GM23338 (cell line): Measurements from ENCODE around the gene PIK3CB. TPM values are rescaled to one million over a fixed set of nuclear protein-coding genes. Genes with fewer than 3 reads are reported as not detected.

Source experiments
- ATAC-seq: fragments of 200-7000 bp; cut with Tn5 transposase; 3 replicates; pipeline ENCODE4 v1.9.1; 2020
- DNase-seq: peaks from one replicate; pipeline ENCODE4 v3.0.0-alpha.2; 2015; ENCODE audit warnings: low spot score
- H2AFZ ChIP-seq: fragments of 200-600 bp; sonication (generic); 2 replicates; pipeline ENCODE4 v1.8.0; 2016; ENCODE audit warnings: antibody characterized with exemption, mild to moderate bottlenecking, moderate library complexity
- H3F3A ChIP-seq: fragments of 200-600 bp; sonication (generic); replicated peaks from 2 replicates; pipeline ENCODE4 v1.8.0; 2017; ENCODE audit warnings: antibody characterized with exemption, mixed run types, low read depth
- H3K27ac ChIP-seq: fragments of 200-600 bp; sonication (generic); 2 replicates; pipeline ENCODE4 v1.6.1; 2016; ENCODE audit warnings: low read depth
- H3K27me3 ChIP-seq: fragments of 200-600 bp; sonication (generic); 2 replicates; pipeline ENCODE4 v1.8.0; 2016; ENCODE audit warnings: mild to moderate bottlenecking, mixed run types, moderate library complexity; ENCODE audit not compliant: insufficient read depth
- H3K36me3 ChIP-seq: fragments of 200-600 bp; sonication (generic); 2 replicates; pipeline ENCODE4 v1.8.0; 2016; ENCODE audit warnings: mild to moderate bottlenecking; ENCODE audit not compliant: insufficient read depth
- H3K4me1 ChIP-seq: fragments of 200-600 bp; sonication (generic); 2 replicates; pipeline ENCODE4 v1.8.0; 2016; ENCODE audit warnings: mild to moderate bottlenecking, moderate library complexity; ENCODE audit not compliant: insufficient read depth
- H3K4me2 ChIP-seq: fragments of 200-600 bp; sonication (generic); 2 replicates; pipeline ENCODE4 v1.7.1; 2017; ENCODE audit warnings: mixed run types
- H3K4me3 ChIP-seq: fragments of 200-600 bp; sonication (generic); 2 replicates; pipeline ENCODE4 v1.6.1; 2016; ENCODE audit warnings: mixed run types
- H3K79me2 ChIP-seq: fragments of 200-600 bp; sonication (generic); replicated peaks from 2 replicates; pipeline ENCODE4 v1.8.0; 2017; ENCODE audit warnings: mild to moderate bottlenecking; ENCODE audit not compliant: insufficient read depth
- H3K9me2 ChIP-seq: fragments of 200-600 bp; sonication (generic); 2 replicates; pipeline ENCODE4 v1.8.0; 2017; ENCODE audit not compliant: insufficient read depth
- H4K20me1 ChIP-seq: fragments of 200-600 bp; sonication (generic); replicated peaks from 2 replicates; pipeline ENCODE4 v1.8.0; 2017; ENCODE audit warnings: mild to moderate bottlenecking; ENCODE audit not compliant: insufficient read depth
- H3K27ac Mint-ChIP-seq: 2 replicates; pipeline ENCODE4 v1.8.0; 2020; ENCODE audit warnings: inconsistent platforms, mild to moderate bottlenecking, moderate library complexity, mixed read lengths
- H3K27me3 Mint-ChIP-seq: 3 replicates; pipeline ENCODE4 v1.8.0; 2022; ENCODE audit warnings: low read depth, mild to moderate bottlenecking, moderate library complexity, mixed read lengths, inconsistent platforms; ENCODE audit not compliant: insufficient read depth, poor library complexity
- H3K36me3 Mint-ChIP-seq: 3 replicates; pipeline ENCODE4 v1.8.0; 2021; ENCODE audit warnings: low read depth, mild to moderate bottlenecking, inconsistent platforms, moderate library complexity, mixed read lengths
- H3K4me1 Mint-ChIP-seq: 3 replicates; pipeline ENCODE4 v1.8.0; 2020; ENCODE audit warnings: mild to moderate bottlenecking, inconsistent platforms, mixed read lengths
- H3K4me3 Mint-ChIP-seq: 3 replicates; pipeline ENCODE4 v1.8.0; 2021; ENCODE audit warnings: moderate library complexity, mild to moderate bottlenecking, inconsistent platforms, mixed read lengths
- H3K9me3 Mint-ChIP-seq: 3 replicates; pipeline ENCODE4 v1.8.0; 2020; ENCODE audit warnings: moderate library complexity, mild to moderate bottlenecking, inconsistent platforms, mixed read lengths
- CREB1 ChIP-seq: fragments of 250-450 bp; sonication (Bioruptor Pico); IDR thresholded peaks from 2 replicates; pipeline ENCODE4 v1.5.0; 2020; ENCODE audit warnings: low read depth, mild to moderate bottlenecking, moderate library complexity
- EZH2 ChIP-seq: fragments of 200-600 bp; sonication (generic); IDR thresholded peaks from one replicate; pipeline ENCODE4 v1.8.0; 2017; ENCODE audit warnings: antibody characterized with exemption, mild to moderate bottlenecking, low read depth; ENCODE audit not compliant: unreplicated experiment
- EZH2phosphoT487 ChIP-seq: fragments of 200-600 bp; sonication (generic); IDR thresholded peaks from one replicate; pipeline ENCODE4 v1.8.1; 2018; ENCODE audit warnings: antibody characterized with exemption; ENCODE audit not compliant: unreplicated experiment
- JUNB ChIP-seq: IDR thresholded peaks from one replicate; pipeline ENCODE4 v1.6.1; 2016; ENCODE audit warnings: antibody characterized with exemption; ENCODE audit not compliant: unreplicated experiment
- NANOG ChIP-seq: IDR thresholded peaks from 2 replicates; pipeline ENCODE4 v1.6.1; 2016; ENCODE audit warnings: antibody characterized with exemption, borderline replicate concordance
- POLR2AphosphoS5 ChIP-seq: IDR thresholded peaks from 2 replicates; pipeline ENCODE4 v1.6.1; 2016; ENCODE audit warnings: antibody characterized with exemption, low read depth
- STAT1 ChIP-seq: IDR thresholded peaks from one replicate; pipeline ENCODE4 v1.6.1; 2016; ENCODE audit warnings: antibody characterized with exemption; ENCODE audit not compliant: unreplicated experiment
- ZNF114 ChIP-seq: fragments of 250-450 bp; sonication (Bioruptor Pico); IDR thresholded peaks from 2 replicates; pipeline ENCODE4 v1.5.0; 2020; ENCODE audit warnings: mild to moderate bottlenecking, moderate library complexity
- ZNF331 ChIP-seq: fragments of 250-450 bp; sonication (Bioruptor Pico); IDR thresholded peaks from 2 replicates; pipeline ENCODE4 v1.5.0; 2020; ENCODE audit warnings: low read depth, mild to moderate bottlenecking, moderate library complexity
- polyA plus RNA-seq: library from polyadenylated mRNA; unstranded; fragments of >200 nt; fragmentation: Nextera tagmentation; extraction: Ambion mirVana; gene quantifications from 2 replicates; pipeline ENCODE4 v1.2.1, GENCODE V29; 2016
- total RNA-seq: library from RNA; depleted of rRNA; stranded (reverse); fragments of >200 nt; shearing (Covaris generic); gene quantifications from 2 replicates; pipeline ENCODE4 v1.2.3, GENCODE V29; 2014
- TF ChIP-seq, protein P1 (sequence below): IDR thresholded peaks from 2 replicates; pipeline ENCODE4 v1.6.1; 2016; ENCODE audit warnings: antibody characterized with exemption
- TF ChIP-seq, protein P2 (sequence below): IDR thresholded peaks from one replicate; pipeline ENCODE4 v1.6.1; 2018; ENCODE audit warnings: antibody characterized with exemption; ENCODE audit not compliant: unreplicated experiment
- TF ChIP-seq, protein P3 (sequence below), 2 experiments: fragments of 200-600 bp in 1 of 2; sonication (generic) in 1 of 2; conservative IDR thresholded peaks; 2 replicates each; pipeline versions ENCODE4 v1.5.1 to v1.6.1; 2016 to 2017; ENCODE audit warnings: antibody characterized with exemption in 2 of 2, low read depth in 2 of 2, mild to moderate bottlenecking in 2 of 2, moderate library complexity in 1 of 2
- TF ChIP-seq, protein P4 (sequence below): fragments of 250-450 bp; sonication (Bioruptor Pico); IDR thresholded peaks from 2 replicates; pipeline ENCODE4 v1.5.0; 2020; ENCODE audit warnings: mild to moderate bottlenecking, moderate library complexity

Gene PIK3CB
- total and polyA plus RNA-seq, 2 experiments from 2014 or later, result 13.3 to 32.4 TPM

DNA sequence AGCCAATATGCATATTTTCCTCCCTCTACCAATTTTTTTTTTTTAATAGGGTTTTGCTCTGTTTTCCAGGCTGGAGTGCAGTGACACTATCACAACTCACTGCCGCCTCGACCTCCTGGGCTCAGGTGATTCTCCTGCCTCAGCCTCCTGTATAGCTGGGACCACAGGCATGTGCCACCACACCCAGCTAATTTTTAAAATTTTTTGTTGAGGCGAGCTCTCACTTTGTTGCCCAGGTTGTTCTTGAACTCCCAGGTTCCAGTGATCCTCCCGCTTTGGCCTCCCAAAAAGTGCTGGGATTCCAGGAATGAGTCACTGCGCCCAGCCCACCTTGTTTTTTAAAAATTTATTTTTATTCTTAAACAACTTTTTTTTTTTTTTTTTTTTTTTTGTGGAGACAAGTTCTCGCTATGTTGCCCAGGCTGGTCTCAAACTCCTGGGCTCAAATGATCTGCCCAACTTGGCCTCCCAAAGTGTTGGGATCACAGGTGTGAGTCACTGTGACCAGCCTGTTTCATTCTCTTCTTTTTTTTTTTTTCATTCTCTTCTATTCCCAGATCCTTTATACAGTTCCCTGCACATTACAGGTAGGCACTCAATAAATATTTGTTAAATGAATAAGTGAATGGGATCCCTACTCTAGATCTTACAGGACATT is 40.5 kb upstream of the PIK3CB start:
- DNase-seq, result no peak
- peaks cover 2% of the 10 kb centered on the region for H3K27me3 Mint-ChIP-seq
- peaks cover 10% of the 10 kb centered on the region; the same call in 2 of the 3 replicates for H3K36me3 Mint-ChIP-seq
- Histone ChIP-seq H3K4me3 (no peak overlapping the region), H3K4me1 (peaks cover 10% of the 10 kb centered on the region), H3K4me2 (no peak overlapping the region), H3K79me2 (no peaks in the 10 kb centered on the region), H3K9me2 (peaks cover 7% of the 10 kb centered on the region; the same call in 1 of the 2 replicates), H3K27ac (no peak overlapping the region), H3K36me3 (no peaks in the 10 kb centered on the region), H4K20me1 (no peaks in the 10 kb centered on the region), H2AFZ (no peak overlapping the region), H3F3A (peaks cover 6% of the 10 kb centered on the region; the same call in 1 of the 2 replicates), H3K27me3 (no peaks in the 10 kb centered on the region)
- no peak for ATAC-seq
- H3K27ac Mint-ChIP-seq, result no peak overlapping the region
- TF ChIP-seq, protein P1, sequence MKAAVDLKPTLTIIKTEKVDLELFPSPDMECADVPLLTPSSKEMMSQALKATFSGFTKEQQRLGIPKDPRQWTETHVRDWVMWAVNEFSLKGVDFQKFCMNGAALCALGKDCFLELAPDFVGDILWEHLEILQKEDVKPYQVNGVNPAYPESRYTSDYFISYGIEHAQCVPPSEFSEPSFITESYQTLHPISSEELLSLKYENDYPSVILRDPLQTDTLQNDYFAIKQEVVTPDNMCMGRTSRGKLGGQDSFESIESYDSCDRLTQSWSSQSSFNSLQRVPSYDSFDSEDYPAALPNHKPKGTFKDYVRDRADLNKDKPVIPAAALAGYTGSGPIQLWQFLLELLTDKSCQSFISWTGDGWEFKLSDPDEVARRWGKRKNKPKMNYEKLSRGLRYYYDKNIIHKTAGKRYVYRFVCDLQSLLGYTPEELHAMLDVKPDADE, result no peak
- TF ChIP-seq JUNB, result no peak
- TF ChIP-seq CREB1, result no peak
- TF ChIP-seq, protein P2, sequence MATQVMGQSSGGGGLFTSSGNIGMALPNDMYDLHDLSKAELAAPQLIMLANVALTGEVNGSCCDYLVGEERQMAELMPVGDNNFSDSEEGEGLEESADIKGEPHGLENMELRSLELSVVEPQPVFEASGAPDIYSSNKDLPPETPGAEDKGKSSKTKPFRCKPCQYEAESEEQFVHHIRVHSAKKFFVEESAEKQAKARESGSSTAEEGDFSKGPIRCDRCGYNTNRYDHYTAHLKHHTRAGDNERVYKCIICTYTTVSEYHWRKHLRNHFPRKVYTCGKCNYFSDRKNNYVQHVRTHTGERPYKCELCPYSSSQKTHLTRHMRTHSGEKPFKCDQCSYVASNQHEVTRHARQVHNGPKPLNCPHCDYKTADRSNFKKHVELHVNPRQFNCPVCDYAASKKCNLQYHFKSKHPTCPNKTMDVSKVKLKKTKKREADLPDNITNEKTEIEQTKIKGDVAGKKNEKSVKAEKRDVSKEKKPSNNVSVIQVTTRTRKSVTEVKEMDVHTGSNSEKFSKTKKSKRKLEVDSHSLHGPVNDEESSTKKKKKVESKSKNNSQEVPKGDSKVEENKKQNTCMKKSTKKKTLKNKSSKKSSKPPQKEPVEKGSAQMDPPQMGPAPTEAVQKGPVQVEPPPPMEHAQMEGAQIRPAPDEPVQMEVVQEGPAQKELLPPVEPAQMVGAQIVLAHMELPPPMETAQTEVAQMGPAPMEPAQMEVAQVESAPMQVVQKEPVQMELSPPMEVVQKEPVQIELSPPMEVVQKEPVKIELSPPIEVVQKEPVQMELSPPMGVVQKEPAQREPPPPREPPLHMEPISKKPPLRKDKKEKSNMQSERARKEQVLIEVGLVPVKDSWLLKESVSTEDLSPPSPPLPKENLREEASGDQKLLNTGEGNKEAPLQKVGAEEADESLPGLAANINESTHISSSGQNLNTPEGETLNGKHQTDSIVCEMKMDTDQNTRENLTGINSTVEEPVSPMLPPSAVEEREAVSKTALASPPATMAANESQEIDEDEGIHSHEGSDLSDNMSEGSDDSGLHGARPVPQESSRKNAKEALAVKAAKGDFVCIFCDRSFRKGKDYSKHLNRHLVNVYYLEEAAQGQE, result no peak
- no peak for TF ChIP-seq EZH2phosphoT487
- TF ChIP-seq EZH2, result no peak
- TF ChIP-seq, protein P3, sequence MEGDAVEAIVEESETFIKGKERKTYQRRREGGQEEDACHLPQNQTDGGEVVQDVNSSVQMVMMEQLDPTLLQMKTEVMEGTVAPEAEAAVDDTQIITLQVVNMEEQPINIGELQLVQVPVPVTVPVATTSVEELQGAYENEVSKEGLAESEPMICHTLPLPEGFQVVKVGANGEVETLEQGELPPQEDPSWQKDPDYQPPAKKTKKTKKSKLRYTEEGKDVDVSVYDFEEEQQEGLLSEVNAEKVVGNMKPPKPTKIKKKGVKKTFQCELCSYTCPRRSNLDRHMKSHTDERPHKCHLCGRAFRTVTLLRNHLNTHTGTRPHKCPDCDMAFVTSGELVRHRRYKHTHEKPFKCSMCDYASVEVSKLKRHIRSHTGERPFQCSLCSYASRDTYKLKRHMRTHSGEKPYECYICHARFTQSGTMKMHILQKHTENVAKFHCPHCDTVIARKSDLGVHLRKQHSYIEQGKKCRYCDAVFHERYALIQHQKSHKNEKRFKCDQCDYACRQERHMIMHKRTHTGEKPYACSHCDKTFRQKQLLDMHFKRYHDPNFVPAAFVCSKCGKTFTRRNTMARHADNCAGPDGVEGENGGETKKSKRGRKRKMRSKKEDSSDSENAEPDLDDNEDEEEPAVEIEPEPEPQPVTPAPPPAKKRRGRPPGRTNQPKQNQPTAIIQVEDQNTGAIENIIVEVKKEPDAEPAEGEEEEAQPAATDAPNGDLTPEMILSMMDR (conservative IDR thresholded peaks at IDR 0.05; ENCODE audit: low read depth in 2 of 2), result no peak
- no peak for TF ChIP-seq STAT1
- TF ChIP-seq POLR2AphosphoS5, result no peak
- TF ChIP-seq NANOG, result no peak
- no peak for TF ChIP-seq ZNF114 (CRISPR knock-in tag)
- no peak for TF ChIP-seq ZNF331 (CRISPR knock-in tag)
- TF ChIP-seq, protein P4, sequence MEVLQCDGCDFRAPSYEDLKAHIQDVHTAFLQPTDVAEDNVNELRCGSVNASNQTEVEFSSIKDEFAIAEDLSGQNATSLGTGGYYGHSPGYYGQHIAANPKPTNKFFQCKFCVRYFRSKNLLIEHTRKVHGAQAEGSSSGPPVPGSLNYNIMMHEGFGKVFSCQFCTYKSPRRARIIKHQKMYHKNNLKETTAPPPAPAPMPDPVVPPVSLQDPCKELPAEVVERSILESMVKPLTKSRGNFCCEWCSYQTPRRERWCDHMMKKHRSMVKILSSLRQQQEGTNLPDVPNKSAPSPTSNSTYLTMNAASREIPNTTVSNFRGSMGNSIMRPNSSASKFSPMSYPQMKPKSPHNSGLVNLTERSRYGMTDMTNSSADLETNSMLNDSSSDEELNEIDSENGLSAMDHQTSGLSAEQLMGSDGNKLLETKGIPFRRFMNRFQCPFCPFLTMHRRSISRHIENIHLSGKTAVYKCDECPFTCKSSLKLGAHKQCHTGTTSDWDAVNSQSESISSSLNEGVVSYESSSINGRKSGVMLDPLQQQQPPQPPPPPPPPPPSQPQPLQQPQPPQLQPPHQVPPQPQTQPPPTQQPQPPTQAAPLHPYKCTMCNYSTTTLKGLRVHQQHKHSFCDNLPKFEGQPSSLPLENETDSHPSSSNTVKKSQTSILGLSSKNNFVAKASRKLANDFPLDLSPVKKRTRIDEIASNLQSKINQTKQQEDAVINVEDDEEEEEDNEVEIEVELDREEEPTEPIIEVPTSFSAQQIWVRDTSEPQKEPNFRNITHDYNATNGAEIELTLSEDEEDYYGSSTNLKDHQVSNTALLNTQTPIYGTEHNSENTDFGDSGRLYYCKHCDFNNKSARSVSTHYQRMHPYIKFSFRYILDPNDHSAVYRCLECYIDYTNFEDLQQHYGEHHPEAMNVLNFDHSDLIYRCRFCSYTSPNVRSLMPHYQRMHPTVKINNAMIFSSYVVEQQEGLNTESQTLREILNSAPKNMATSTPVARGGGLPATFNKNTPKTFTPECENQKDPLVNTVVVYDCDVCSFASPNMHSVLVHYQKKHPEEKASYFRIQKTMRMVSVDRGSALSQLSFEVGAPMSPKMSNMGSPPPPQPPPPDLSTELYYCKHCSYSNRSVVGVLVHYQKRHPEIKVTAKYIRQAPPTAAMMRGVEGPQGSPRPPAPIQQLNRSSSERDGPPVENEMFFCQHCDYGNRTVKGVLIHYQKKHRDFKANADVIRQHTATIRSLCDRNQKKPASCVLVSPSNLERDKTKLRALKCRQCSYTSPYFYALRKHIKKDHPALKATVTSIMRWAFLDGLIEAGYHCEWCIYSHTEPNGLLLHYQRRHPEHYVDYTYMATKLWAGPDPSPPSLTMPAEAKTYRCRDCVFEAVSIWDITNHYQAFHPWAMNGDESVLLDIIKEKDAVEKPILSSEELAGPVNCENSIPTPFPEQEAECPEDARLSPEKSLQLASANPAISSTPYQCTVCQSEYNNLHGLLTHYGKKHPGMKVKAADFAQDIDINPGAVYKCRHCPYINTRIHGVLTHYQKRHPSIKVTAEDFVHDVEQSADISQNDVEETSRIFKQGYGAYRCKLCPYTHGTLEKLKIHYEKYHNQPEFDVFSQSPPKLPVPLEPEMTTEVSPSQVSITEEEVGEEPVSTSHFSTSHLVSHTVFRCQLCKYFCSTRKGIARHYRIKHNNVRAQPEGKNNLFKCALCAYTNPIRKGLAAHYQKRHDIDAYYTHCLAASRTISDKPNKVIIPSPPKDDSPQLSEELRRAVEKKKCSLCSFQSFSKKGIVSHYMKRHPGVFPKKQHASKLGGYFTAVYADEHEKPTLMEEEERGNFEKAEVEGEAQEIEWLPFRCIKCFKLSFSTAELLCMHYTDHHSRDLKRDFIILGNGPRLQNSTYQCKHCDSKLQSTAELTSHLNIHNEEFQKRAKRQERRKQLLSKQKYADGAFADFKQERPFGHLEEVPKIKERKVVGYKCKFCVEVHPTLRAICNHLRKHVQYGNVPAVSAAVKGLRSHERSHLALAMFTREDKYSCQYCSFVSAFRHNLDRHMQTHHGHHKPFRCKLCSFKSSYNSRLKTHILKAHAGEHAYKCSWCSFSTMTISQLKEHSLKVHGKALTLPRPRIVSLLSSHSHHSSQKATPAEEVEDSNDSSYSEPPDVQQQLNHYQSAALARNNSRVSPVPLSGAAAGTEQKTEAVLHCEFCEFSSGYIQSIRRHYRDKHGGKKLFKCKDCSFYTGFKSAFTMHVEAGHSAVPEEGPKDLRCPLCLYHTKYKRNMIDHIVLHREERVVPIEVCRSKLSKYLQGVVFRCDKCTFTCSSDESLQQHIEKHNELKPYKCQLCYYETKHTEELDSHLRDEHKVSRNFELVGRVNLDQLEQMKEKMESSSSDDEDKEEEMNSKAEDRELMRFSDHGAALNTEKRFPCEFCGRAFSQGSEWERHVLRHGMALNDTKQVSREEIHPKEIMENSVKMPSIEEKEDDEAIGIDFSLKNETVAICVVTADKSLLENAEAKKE, result no peak
- H3K9me3 Mint-ChIP-seq, result peaks cover 13% of the 10 kb centered on the region
- H3K4me1 Mint-ChIP-seq, result peaks cover 7% of the 10 kb centered on the region; the same call in 2 of the 3 replicates
- no peak overlapping the region for H3K4me3 Mint-ChIP-seq
